Inflammatory macrophage (primary cell): ENCODE data around the gene SESN1.
A peak's percentile ranks its signal among the peaks of the same experiment; 100 is the strongest.
"Not testable (repeated sequence)": the region's sequence is repeated elsewhere in the genome, so short reads cannot be mapped to it uniquely, and the experiment has no call there.

Experiments
- DNase-seq, 2 donors: peaks; one replicate each; pipeline ENCODE4 v3.0.0-alpha.2; 2020 to 2022
- total RNA-seq, 18 experiments: gene quantifications; one replicate each; lab custom pipeline; 2026; ENCODE audit warnings: mixed read lengths in 6 of 18, inconsistent platforms in 2 of 18; lab: John Stamatoyannopoulos, UW

Gene SESN1
- 13.9 to 82.9 (median 35.7) reads per million in 18 experiments for total RNA-seq

DNA sequence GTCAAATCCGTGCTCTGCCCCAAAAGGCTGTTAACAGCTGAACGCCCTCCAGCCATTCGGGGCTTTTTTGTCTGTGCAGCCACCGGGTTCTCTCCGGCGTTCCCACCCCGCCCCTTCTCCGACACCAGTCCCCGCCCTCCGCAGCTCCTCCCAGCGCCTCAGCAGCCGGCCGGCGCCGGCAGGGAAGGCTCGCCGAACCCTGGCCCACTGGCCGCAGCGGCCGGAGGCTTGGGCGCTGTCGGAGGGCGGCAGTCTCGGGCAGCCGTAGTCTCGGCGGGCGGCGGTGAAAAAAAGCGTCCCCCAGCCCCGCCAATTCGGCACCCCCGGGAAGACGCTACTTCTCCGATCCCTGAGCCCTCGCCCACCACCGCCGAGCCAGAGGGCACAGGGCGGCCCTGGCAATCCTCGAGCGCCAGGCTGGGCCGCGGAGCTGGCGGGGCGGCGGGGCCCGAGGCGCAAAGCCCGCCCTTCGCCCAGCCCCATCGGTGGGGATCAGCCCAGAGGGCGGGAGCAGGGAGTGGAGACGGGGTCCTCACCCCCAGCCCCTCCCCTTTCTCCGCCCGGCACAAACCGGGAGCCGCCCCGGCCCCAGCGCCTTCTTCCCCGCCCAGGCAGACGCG is at the start of gene SESN1:
Gene SESN1, minus strand, starts transcription at position 431 of the 620 bp plus-strand sequence. CDS start 773 bp downstream, outside the sequence.
- peak; percentile 91 to 93 for DNase-seq

DNA sequence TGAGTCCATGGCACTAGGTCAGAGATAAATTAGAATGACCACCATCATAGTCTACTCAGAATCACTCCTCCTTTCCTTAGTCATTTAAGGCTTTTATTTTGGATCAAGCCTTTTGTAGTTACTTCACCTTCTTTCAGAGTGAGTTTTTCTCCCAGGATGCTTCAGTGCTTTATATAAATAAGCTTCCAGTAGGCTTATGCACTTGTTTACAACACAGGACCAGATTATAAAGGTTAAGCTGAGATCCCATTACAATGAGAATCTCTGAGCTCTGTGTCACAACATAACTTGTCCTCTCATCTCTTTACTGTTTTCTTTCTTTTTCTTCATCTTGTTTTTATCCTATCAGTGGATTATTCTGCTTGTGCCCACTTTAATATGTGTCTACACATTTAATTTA is 48.5 kb upstream of the SESN1 start:
- no peak for DNase-seq

DNA sequence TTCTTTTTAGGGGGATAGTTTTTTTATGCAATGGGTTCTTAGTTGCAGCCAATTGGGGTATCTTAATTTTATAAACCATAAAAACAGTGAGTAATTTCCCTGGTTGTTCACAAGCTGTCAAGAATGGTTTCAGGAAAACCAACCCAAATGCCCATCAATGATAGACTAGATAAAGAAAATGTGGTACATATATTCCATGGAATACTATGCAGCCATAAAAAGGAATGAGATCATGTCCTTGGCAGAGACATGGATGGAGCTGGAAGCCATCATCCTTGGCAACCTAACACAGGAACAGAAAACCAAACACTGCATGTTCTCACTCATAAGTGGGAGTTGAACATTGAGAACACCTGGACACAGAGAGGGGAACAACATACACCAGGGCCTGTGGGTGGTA is 47.4 kb upstream of the SESN1 start:
- DNase-seq = not testable (repeated sequence)

GRCh38 chr6:109139109-109139508 is 44.5 kb upstream of the SESN1 start:
- DNase-seq = no peak

- not testable (repeated sequence) for DNase-seq
These were observed 41.9 kb upstream of the SESN1 start for GRCh38 chr6:109136530-109136929.

GRCh38 chr6:109136039-109136438 is 41.4 kb upstream of the SESN1 start:
- not testable (repeated sequence) for DNase-seq

GRCh38 chr6:109135600-109135999 is 41.0 kb upstream of the SESN1 start:
- not testable (repeated sequence) for DNase-seq

GRCh38 chr6:109130065-109130464 is 35.4 kb upstream of the SESN1 start:
- no peak for DNase-seq

DNA sequence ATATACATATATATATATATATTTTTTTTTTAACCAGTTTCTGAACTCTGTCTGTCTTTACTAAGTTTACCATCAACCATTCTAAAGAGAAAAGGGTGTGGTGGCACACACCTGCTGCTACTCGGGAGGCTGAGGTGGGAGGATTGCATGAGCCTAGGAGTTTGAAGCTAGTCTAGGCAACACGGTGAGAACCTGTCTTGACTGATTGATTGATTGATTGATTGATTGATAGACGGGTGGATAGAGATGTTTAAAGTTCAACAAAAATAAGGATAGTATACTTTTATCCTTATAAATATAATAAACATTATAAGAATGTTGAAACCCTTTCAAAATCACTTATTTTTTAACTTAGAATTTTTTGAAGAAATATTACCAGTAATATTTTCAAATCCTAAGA is 30.9 kb upstream of the SESN1 start:
- DNase-seq = no peak

- no peak for DNase-seq
These were observed 29.6 kb upstream of the SESN1 start for GRCh38 chr6:109124219-109124618.

DNA sequence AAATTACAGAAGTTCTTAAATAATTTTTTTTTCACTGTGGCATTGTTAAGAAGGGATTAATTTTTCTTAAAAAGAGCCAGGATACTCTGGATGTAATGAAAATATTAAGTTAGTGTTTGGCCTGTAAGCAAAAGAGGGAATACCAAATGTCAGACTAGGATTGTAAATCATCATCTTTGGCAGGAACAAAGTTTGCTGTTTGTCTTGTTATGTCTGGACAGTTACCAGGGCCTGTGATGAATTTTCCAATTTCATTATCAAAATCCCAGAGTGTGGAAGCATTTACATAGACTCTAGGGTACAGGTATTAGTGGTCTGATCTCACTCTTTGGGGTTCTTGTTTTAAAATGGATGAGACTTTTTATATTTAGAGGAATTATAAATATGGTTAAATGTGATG is 26.8 kb upstream of the SESN1 start:
- DNase-seq = no peak

- no peak for DNase-seq
These were observed 24.3 kb upstream of the SESN1 start for GRCh38 chr6:109118871-109119354.

- DNase-seq = no peak
These were observed 23.7 kb upstream of the SESN1 start for GRCh38 chr6:109118337-109118736.

DNA sequence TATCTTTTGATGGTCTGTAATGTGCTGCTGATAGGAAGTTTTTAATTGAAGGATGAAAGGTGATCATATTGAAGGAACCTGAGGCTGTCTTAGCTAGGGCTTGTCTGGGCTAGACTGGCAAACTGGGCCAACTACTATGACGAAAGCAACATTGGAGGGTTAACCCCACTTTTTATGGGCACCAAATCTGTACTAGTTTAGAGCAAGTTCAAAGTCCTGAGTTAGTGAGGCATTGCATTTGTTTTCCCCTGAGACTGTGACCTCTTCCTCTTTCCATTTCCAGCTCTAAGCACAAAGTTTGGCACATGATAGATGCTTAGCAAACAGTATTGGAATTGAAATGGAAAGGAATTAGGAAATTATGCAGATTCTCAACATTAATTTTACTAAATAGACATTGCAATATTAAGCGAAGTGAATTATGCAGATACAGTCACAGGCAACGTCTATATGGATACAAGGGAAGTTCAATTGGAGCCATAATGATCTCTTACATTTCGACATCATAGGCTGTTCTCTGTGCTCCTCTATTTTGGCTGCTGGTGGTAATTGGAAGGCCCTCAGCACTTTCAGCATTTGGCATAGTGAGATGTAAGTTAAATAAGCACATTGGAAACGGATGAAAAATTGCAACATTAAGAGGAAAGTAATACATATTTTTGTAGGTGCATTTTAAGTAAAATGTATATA is 22.8 kb upstream of the SESN1 start:
- peak; percentile 26 to 53 for DNase-seq

GRCh38 chr6:109112663-109113062 is 18.0 kb upstream of the SESN1 start:
- DNase-seq = not testable (repeated sequence)

DNA sequence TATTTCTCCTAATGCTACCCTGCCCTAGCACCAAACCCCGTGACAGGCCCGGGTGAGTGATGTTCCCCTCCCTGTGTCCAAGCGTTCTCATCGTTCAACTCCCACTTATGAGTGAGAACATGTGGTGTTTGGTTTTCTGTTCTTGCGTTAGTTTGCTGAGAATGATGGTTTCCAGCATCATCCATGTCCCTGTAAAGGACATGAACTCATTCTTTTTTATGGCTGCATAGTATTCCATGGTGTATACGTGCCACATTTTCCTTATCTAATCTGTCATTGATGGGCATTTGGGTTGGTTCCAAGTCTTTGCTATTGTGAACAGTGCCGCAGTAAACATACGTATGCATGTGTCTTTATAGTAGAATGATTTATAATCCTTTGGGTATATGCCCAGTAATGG is 15.0 kb upstream of the SESN1 start:
- DNase-seq = not testable (repeated sequence)

- no peak for DNase-seq
These were observed 11.0 kb upstream of the SESN1 start for GRCh38 chr6:109105681-109106080.

- DNase-seq = no peak
These were observed 9.9 kb upstream of the SESN1 start for GRCh38 chr6:109104512-109104911.

GRCh38 chr6:109103942-109104341 is 9.3 kb upstream of the SESN1 start:
- DNase-seq = no peak

GRCh38 chr6:109102762-109103161 is 8.1 kb upstream of the SESN1 start:
- DNase-seq = no peak

- no peak for DNase-seq
These were observed 3.0 kb upstream of the SESN1 start for GRCh38 chr6:109097661-109098060.

DNA sequence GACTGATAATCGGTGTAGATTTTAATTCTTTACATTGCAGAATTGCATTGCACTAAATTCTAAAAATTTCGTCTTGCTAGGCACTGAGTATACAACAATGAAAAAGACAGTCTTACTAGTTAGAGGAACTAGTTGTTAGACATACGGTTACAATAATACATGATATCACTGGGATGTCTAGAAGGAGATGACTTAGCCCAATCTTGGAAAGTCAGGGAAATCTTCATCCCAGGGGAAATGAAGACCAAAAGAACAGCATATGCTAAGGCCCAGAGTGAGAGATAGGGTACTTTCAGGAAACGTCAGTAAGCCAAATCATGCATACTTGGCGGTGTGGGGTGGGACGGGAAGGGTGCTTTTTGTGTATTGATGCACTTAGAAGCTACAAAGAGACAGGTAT is 1.6 kb upstream of the SESN1 start:
- DNase-seq = no peak

DNA sequence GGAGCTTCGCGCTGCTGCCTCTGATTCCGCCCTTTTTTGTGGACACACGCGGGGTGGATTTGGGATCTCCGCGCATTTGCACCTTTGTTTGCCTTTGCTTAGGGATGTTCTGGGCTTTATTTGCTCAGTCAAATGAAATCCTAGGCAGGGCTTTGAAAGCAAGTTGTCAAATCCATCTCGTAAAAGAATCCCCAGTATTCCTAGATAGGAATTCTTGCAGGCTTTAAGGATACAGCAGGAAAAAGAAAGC is 1.1 kb upstream of the SESN1 start:
- DNase-seq = peak in 1 of 2 donors; percentile 17

GRCh38 chr6:109095036-109095834 is 589 bp upstream of the SESN1 start, which contains the start of gene CEP57L1:
Gene CEP57L1 (plus strand): TSS chr6:109095507. CDS start chr6:109145222, 49,715 bp downstream.
- DNase-seq = peak; percentile 98 to 99
